BJ (cell line): ENCODE data around the gene LRIT1. TPM values are rescaled to one million over a fixed set of nuclear protein-coding genes. Genes with fewer than 3 reads are reported as not detected.

Source experiments
- CTCF ChIA-PET: fragments of 350-600 bp; formaldehyde crosslinking; extraction: SDS; loops from one replicate; lab custom pipeline; 2021; ENCODE audit warnings: antibody characterized with exemption, inconsistent platforms; lab: Yijun Ruan, JAX
- POLR2A ChIA-PET: fragments of 300-600 bp; sonication (Branson Sonifier 250); formaldehyde crosslinking; extraction: SDS; loops from one replicate; lab custom pipeline; 2021; ENCODE audit warnings: antibody characterized with exemption; lab: Charles Lee
- DNase-seq: peaks from one replicate; pipeline ENCODE4 v3.0.0-alpha.2; 2011; ENCODE audit warnings: low read depth
- H3K27me3 ChIP-seq: 2 replicates; pipeline ENCODE4 v1.6.0; 2011; ENCODE audit warnings: low read length; ENCODE audit not compliant: control insufficient read depth, insufficient read depth
- H3K36me3 ChIP-seq: 2 replicates; pipeline ENCODE4 v1.5.1; 2011; ENCODE audit warnings: low read length; ENCODE audit not compliant: control insufficient read depth, insufficient read depth
- H3K4me3 ChIP-seq: 2 replicates; pipeline ENCODE4 v1.5.1; 2011; ENCODE audit warnings: low read depth, mild to moderate bottlenecking, control low read depth, low read length
- CTCF ChIP-seq: IDR thresholded peaks from 2 replicates; pipeline ENCODE4 v1.5.1; 2011; ENCODE audit warnings: low read depth, mild to moderate bottlenecking, control low read depth, inconsistent platforms, low read length, moderate library complexity; ENCODE audit not compliant: insufficient read depth
- polyA plus RNA-seq: library from polyadenylated mRNA; depleted of rRNA; stranded (reverse); fragments of >200 nt; gene quantifications from 2 replicates; pipeline ENCODE4 v1.2.3, GENCODE V29; 2011

LRIT1 gene
- polyA plus RNA-seq, 1 experiment, result not detected

GRCh38 chr10:84221916-84222315 lies 19.4 kb downstream of the LRIT1 start:
- CTCF ChIA-PET, result no interaction called here
- no peak overlapping the region for H3K4me3 ChIP-seq
- POLR2A ChIA-PET, result no interaction called here
- no peaks in the 10 kb centered on the region for H3K27me3 ChIP-seq
- DNase-seq, result no peak
- H3K36me3 ChIP-seq, result no peaks in the 10 kb centered on the region
- no peak for TF ChIP-seq CTCF

- DNase-seq, result no peak
- Histone ChIP-seq H3K27me3 (no peaks in the 10 kb centered on the region), H3K36me3 (no peaks in the 10 kb centered on the region), H3K4me3 (no peak overlapping the region)
- ChIA-PET POLR2A (no interaction called here), CTCF (interaction anchor here (1.3 kb wide), 1 partner anchor 10 kb away, joined by 3 read pairs; no protein-coding TSS in a partner anchor)
- TF ChIP-seq CTCF, result no peak
Observed at GRCh38 chr10:84217746-84218145, 23.6 kb downstream of the LRIT1 start.

GRCh38 chr10:84216834-84217233 lies 24.5 kb downstream of the LRIT1 start:
- ChIA-PET POLR2A (no interaction called here), CTCF (interaction anchor here (1.3 kb wide), 1 partner anchor 9 kb away, joined by 3 read pairs; no protein-coding TSS in a partner anchor)
- DNase-seq, result no peak
- Histone ChIP-seq H3K4me3 (no peak overlapping the region), H3K27me3 (no peaks in the 10 kb centered on the region), H3K36me3 (no peaks in the 10 kb centered on the region)
- TF ChIP-seq CTCF, result no peak

GRCh38 chr10:84214612-84215235 lies 26.6 kb downstream of the LRIT1 start:
- ChIA-PET POLR2A (no interaction called here), CTCF (interaction anchor here (0.7 to 1.5 kb wide), 4 partner anchors 10 to 51 kb away, joined by 3 to 4 read pairs (median 4); no protein-coding TSS in a partner anchor)
- no peaks in the 10 kb centered on the region for H3K27me3 ChIP-seq
- no peak overlapping the region for H3K4me3 ChIP-seq
- TF ChIP-seq CTCF, result peak; percentile 36
- DNase-seq, result no peak
- H3K36me3 ChIP-seq, result no peaks in the 10 kb centered on the region

GRCh38 chr10:84214046-84214572 lies 27.2 kb downstream of the LRIT1 start:
- no peak for TF ChIP-seq CTCF
- Histone ChIP-seq H3K27me3 (no peaks in the 10 kb centered on the region), H3K36me3 (no peaks in the 10 kb centered on the region), H3K4me3 (no peak overlapping the region)
- DNase-seq, result no peak
- CTCF ChIA-PET, result interaction anchor here (0.7 to 1.6 kb wide), 3 partner anchors 9 to 51 kb away, joined by 3 to 4 read pairs (median 3); no protein-coding TSS in a partner anchor
- POLR2A ChIA-PET, result no interaction called here
